CD14-positive monocyte (primary cell): ENCODE data around the gene GPD2. TPM values are rescaled to one million over a fixed set of nuclear protein-coding genes. Genes with fewer than 3 reads are reported as not detected.

Source experiments
- DNase-seq, 3 donors: peaks; one replicate each; pipeline ENCODE4 v3.0.0-alpha.2; 2011 to 2022
- H2AFZ ChIP-seq: 2 replicates; pipeline ENCODE4 v1.6.0; 2012; ENCODE audit warnings: mild to moderate bottlenecking, low read depth, low read length, inconsistent platforms; ENCODE audit not compliant: insufficient read depth, poor library complexity, severe bottlenecking
- H3K27ac ChIP-seq, 2 donors: 1 replicate in 1 of 2; 2 replicates in 1 of 2; pipeline ENCODE4 v1.5.1; 2012 to 2013; ENCODE audit warnings: low read length in 2 of 2, control low read depth in 1 of 2, inconsistent platforms in 1 of 2, low read depth in 1 of 2, mild to moderate bottlenecking in 1 of 2
- H3K27me3 ChIP-seq, 2 donors: one replicate each; pipeline versions ENCODE4 v1.6.0 to v1.6.1; 2011 to 2013; ENCODE audit warnings: low read length in 2 of 2; ENCODE audit not compliant: control insufficient read depth in 2 of 2, insufficient read depth in 2 of 2
- H3K36me3 ChIP-seq, 2 donors: replicated peaks in 1 of 2; 1 replicate in 1 of 2; 2 replicates in 1 of 2; pipeline versions ENCODE4 v1.5.1 to v1.6.1; 2012 to 2013; ENCODE audit warnings: low read length in 2 of 2, control low read depth in 1 of 2, inconsistent platforms in 1 of 2, mild to moderate bottlenecking in 1 of 2; ENCODE audit not compliant: insufficient read depth in 2 of 2, control insufficient read depth in 1 of 2
- H3K4me1 ChIP-seq, 2 donors: 1 replicate in 1 of 2; 2 replicates in 1 of 2; pipeline versions ENCODE4 v1.5.1 to v1.6.1; 2012 to 2013; ENCODE audit warnings: low read length in 2 of 2, control low read depth in 1 of 2, inconsistent platforms in 1 of 2, mild to moderate bottlenecking in 1 of 2, moderate library complexity in 1 of 2; ENCODE audit not compliant: insufficient read depth in 2 of 2, control insufficient read depth in 1 of 2
- H3K4me2 ChIP-seq: replicated peaks from 2 replicates; pipeline ENCODE3; 2012; ENCODE audit warnings: low read length, moderate library complexity, mild to moderate bottlenecking; ENCODE audit not compliant: poor library complexity, severe bottlenecking; ENCODE audit errors: extremely low read depth
- H3K4me3 ChIP-seq, 3 experiments: fragments of 200-600 bp in 1 of 3; sonication (generic) in 1 of 3; replicated peaks in 1 of 3; 1 replicate in 2 of 3; 2 replicates in 1 of 3; pipeline ENCODE4 v1.5.1; 2011 to 2013; ENCODE audit warnings: low read length in 3 of 3, mild to moderate bottlenecking in 3 of 3, control low read depth in 2 of 3, low read depth in 2 of 3, inconsistent platforms in 1 of 3, moderate library complexity in 1 of 3
- H3K79me2 ChIP-seq: 2 replicates; pipeline ENCODE4 v1.6.0; 2012; ENCODE audit warnings: mild to moderate bottlenecking, control low read depth, inconsistent platforms, low read length, moderate library complexity; ENCODE audit not compliant: insufficient read depth
- H3K9ac ChIP-seq: 2 replicates; pipeline ENCODE4 v1.6.0; 2017; ENCODE audit warnings: low read length, mild to moderate bottlenecking; ENCODE audit not compliant: insufficient read depth, poor library complexity, severe bottlenecking
- H3K9me3 ChIP-seq, 2 donors: replicated peaks in 1 of 2; 1 replicate in 1 of 2; 2 replicates in 1 of 2; pipeline versions ENCODE4 v1.5.1 to v1.6.1; 2012 to 2013; ENCODE audit warnings: low read length in 2 of 2, control low read depth in 1 of 2; ENCODE audit not compliant: control insufficient read depth in 1 of 2, insufficient read depth in 1 of 2
- H4K20me1 ChIP-seq: 2 replicates; pipeline ENCODE4 v1.6.0; 2012; ENCODE audit warnings: mild to moderate bottlenecking, low read length, control low read depth, moderate library complexity; ENCODE audit not compliant: insufficient read depth
- H3K27ac Mint-ChIP-seq, 7 donors: one replicate each; pipeline ENCODE4 v1.8.0; 2020; ENCODE audit warnings: mild to moderate bottlenecking in 7 of 7, mixed read lengths in 7 of 7, moderate library complexity in 6 of 7, inconsistent platforms in 2 of 7
- H3K27me3 Mint-ChIP-seq, 3 donors: one replicate each; pipeline ENCODE4 v1.8.0; 2021 to 2022; ENCODE audit warnings: low read depth in 3 of 3, mild to moderate bottlenecking in 3 of 3, mixed read lengths in 3 of 3, moderate library complexity in 3 of 3, inconsistent platforms in 1 of 3
- H3K36me3 Mint-ChIP-seq, 2 donors: one replicate each; pipeline ENCODE4 v1.8.0; 2020; ENCODE audit warnings: mixed read lengths in 2 of 2, inconsistent platforms in 1 of 2, mild to moderate bottlenecking in 1 of 2
- H3K4me1 Mint-ChIP-seq: one replicate; pipeline ENCODE4 v1.8.0; 2020; ENCODE audit warnings: mild to moderate bottlenecking, mixed read lengths
- H3K4me3 Mint-ChIP-seq, 2 donors: one replicate each; pipeline ENCODE4 v1.8.0; 2020; ENCODE audit warnings: mild to moderate bottlenecking in 2 of 2, mixed read lengths in 2 of 2, moderate library complexity in 1 of 2
- H3K9me3 Mint-ChIP-seq, 7 donors: one replicate each; pipeline ENCODE4 v1.8.0; 2020 to 2022; ENCODE audit warnings: mixed read lengths in 7 of 7, mild to moderate bottlenecking in 6 of 7, moderate library complexity in 6 of 7, inconsistent platforms in 2 of 7
- WGBS: methylation state at CpG from one replicate; pipeline ENCODE4 v1.1.5; 2013; ENCODE audit warnings: missing lambda C conversion rate; ENCODE audit not compliant: insufficient coverage; 5-methylcytosine and 5-hydroxymethylcytosine counted together
- intact Hi-C, 2 donors: fragments of 100-400 bp; cut with micrococcal nuclease; formaldehyde crosslinking; loops; one replicate each; pipeline versions ENCODE4 v1.15.0 to v1.15.1; 2023
- polyA plus RNA-seq, 3 donors: library from polyadenylated mRNA; depleted of rRNA in 1 of 3; unstranded in 2 of 3; stranded (reverse) in 1 of 3; fragments of 300-500 nt in 2 of 3; fragments of >200 nt in 1 of 3; fragmentation: Illumina TruSeq in 2 of 3; gene quantifications; 1 replicate in 2 of 3; 2 replicates in 1 of 3; pipeline ENCODE4 v1.2.3, GENCODE V29; 2012 to 2021
- TF ChIP-seq, protein P1 (sequence below): fragments of 200-600 bp; IDR thresholded peaks from one replicate; pipeline ENCODE4 v1.8.0; 2022; ENCODE audit warnings: antibody characterized with exemption, mild to moderate bottlenecking

GPD2 gene
- polyA plus RNA-seq, 3 donors: 13.4 to 17.1 (median 14.5) TPM

DNA sequence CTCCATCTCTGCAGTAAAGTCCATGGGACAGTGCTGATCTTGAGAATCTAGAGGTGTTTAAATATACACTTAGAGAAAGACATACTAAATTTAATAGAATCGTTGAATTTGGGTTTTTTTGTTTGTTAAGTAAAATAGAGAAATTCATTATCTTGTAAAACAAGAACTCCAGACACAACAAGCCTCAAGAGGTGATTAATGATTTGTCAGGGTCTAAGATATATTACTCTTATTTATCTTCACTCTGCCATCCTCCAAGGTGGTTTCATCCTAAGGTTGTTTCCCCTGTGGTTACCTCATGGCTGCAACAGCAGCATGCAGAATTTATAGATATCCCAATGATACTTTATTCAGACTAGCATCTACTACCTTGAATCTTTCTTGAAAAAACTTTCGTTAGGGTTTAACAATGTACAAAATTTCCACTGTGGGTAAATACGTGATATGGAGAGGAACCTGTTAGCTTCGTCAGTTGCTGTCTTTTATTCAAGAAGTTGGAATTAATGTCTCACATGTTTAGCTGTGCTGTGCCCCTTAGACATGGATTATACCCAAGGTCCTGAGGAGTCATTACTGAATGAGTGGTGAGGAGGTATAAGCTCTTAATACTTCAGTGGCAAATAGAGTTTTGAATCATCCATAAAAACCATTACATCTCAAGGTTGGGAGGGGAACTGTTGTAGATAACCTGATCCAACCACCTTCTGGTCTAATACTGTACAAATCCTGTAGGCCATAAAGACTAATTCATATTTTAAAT lies 128.0 kb downstream of the GPD2 start:
- H3K27ac ChIP-seq: no peak overlapping the region
- no peak overlapping the region for H3K4me3 ChIP-seq
- no peaks in the 10 kb centered on the region for H3K9me3 Mint-ChIP-seq
- DNase-seq: no peak
- peaks cover 40 to 47% of the 10 kb centered on the region in 2 donors for H3K36me3 Mint-ChIP-seq
- H3K79me2 ChIP-seq: no peaks in the 10 kb centered on the region
- H3K9ac ChIP-seq: no peak overlapping the region
- TF ChIP-seq, protein P1, sequence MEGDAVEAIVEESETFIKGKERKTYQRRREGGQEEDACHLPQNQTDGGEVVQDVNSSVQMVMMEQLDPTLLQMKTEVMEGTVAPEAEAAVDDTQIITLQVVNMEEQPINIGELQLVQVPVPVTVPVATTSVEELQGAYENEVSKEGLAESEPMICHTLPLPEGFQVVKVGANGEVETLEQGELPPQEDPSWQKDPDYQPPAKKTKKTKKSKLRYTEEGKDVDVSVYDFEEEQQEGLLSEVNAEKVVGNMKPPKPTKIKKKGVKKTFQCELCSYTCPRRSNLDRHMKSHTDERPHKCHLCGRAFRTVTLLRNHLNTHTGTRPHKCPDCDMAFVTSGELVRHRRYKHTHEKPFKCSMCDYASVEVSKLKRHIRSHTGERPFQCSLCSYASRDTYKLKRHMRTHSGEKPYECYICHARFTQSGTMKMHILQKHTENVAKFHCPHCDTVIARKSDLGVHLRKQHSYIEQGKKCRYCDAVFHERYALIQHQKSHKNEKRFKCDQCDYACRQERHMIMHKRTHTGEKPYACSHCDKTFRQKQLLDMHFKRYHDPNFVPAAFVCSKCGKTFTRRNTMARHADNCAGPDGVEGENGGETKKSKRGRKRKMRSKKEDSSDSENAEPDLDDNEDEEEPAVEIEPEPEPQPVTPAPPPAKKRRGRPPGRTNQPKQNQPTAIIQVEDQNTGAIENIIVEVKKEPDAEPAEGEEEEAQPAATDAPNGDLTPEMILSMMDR: no peak
- H3K36me3 ChIP-seq: peaks cover 52 to 72% of the 10 kb centered on the region in 2 donors
- H3K4me2 ChIP-seq: no peak overlapping the region
- no peaks in the 10 kb centered on the region for H3K4me1 Mint-ChIP-seq
- no peak overlapping the region for H2AFZ ChIP-seq
- no peaks in the 10 kb centered on the region for H3K4me1 ChIP-seq
- no peaks in the 10 kb centered on the region for H3K27me3 Mint-ChIP-seq
- H4K20me1 ChIP-seq: no peaks in the 10 kb centered on the region
- WGBS: no CpG with 5 or more reads among the region's 4 CpGs
- no peak overlapping the region for H3K4me3 Mint-ChIP-seq
- intact Hi-C loops: no loop called here
- H3K27me3 ChIP-seq: no peaks in the 10 kb centered on the region
- no peaks in the 10 kb centered on the region for H3K9me3 ChIP-seq
- H3K27ac Mint-ChIP-seq: peak overlapping the region in 2 of 7 donors; percentile 27 to 48

DNA sequence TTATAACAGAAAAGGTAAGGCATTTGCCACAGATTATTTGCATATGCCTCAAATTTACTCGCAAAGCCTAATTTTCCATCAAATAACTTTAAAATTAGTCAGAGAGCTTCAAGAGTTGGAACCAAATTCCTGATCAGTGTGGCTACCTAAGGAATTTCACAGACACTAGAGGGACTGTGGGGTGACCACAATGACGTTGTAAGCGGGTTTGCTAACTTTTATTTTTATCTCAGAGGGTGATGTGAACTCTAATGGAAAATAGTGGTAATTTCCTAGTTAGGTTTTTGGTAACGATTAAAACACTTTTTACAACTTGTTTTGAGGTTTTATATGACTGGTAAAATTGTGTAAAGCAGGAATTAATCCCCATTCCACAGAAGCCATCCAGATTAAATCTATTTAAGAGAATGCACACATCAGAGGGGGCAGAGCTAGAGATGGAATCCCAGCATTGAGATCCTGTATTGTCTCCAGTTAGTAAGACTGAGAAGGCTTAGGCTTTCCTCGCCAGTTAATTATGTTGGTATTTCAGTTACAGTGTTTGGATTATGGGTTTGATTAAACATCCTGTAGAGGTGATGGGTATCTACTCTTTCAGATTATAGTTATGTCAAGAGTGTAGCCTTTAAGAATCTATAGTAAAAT lies 129.0 kb downstream of the GPD2 start:
- H3K4me3 ChIP-seq: no peak overlapping the region
- Mint-ChIP-seq H3K9me3 (no peaks in the 10 kb centered on the region), H3K4me1 (no peaks in the 10 kb centered on the region), H3K27ac (peak overlapping the region in 1 of 7 donors; percentile 15), H3K27me3 (no peaks in the 10 kb centered on the region), H3K4me3 (no peak overlapping the region), H3K36me3 (peaks cover 44 to 49% of the 10 kb centered on the region in 2 donors)
- peaks cover 52 to 73% of the 10 kb centered on the region in 2 donors for H3K36me3 ChIP-seq
- no peaks in the 10 kb centered on the region for H3K9me3 ChIP-seq
- DNase-seq: no peak
- intact Hi-C loops: no loop called here
- H3K4me1 ChIP-seq: no peaks in the 10 kb centered on the region
- H3K27ac ChIP-seq: no peak overlapping the region
- H3K4me2 ChIP-seq: no peak overlapping the region
- no peak overlapping the region for H3K9ac ChIP-seq
- no peaks in the 10 kb centered on the region for H3K79me2 ChIP-seq
- no peak overlapping the region for H2AFZ ChIP-seq
- TF ChIP-seq, protein P1: no peak
- H4K20me1 ChIP-seq: no peaks in the 10 kb centered on the region
- H3K27me3 ChIP-seq: no peaks in the 10 kb centered on the region
- 100% methylated on average over 1 of the region's 5 CpGs for WGBS
